Activated CD8-positive, alpha-beta memory T cell treated with anti-CD3 and anti-CD28 coated beads for 4 hours (primary cell): ENCODE results near the gene NSUN6.

Source experiments
- DNase-seq, 2 donors: peaks; one replicate each; pipeline ENCODE4 v3.0.0-alpha.2; 2020; ENCODE audit warnings: low read depth in 2 of 2

NSUN6 gene

GRCh38 chr10:18563003-18563726 lies 88.2 kb downstream of the NSUN6 start:
- no peak for DNase-seq

- DNase-seq: no peak
Observed at GRCh38 chr10:18561861-18562551, 89.4 kb downstream of the NSUN6 start.

DNA sequence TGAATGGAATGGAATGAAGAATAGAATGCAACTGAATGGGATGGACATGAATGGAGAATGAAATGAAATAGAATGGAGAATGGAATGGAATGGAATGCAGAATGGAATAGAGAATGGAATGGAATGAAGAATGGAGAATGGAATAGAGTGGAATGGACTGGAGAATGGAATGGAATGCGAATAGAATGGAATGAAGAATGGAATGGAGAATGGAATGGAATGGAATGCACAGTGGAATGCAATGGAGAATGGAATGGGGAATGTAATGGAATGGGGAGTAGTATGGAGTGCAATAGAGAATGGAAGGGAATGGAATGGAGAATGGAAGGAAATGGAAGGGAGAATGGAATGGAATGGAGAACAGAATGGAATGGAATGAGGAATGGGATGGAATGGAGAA lies 93.4 kb downstream of the NSUN6 start:
- no peak for DNase-seq

- no peak for DNase-seq
Observed at GRCh38 chr10:18556522-18557147, 94.8 kb downstream of the NSUN6 start.

- DNase-seq: no peak
Observed at GRCh38 chr10:18554479-18554878, 96.9 kb downstream of the NSUN6 start.

DNA sequence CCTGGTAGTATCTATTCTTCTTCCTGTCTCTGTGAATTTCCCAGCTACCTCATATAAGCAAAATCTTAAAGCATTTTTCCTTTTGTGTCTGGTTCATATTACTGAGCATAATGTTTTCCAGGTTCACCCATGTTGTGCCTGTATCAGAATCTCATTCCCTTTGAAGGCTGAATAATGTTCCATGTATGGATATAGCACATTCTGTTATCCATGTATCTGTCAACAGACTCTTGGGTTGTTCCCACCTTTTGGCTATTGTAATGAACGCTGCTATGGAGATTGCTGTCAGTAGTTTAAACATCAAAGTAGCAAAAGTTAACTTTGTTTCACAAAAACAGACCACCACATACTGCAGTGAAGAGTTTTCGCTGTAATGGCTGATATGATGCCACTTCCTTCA lies 99.9 kb downstream of the NSUN6 start:
- DNase-seq: no peak

GRCh38 chr10:18549105-18549504 lies 102.3 kb downstream of the NSUN6 start:
- no peak for DNase-seq

GRCh38 chr10:18545621-18546305 lies 105.6 kb downstream of the NSUN6 start:
- DNase-seq: no peak

GRCh38 chr10:18542832-18543231 lies 108.6 kb downstream of the NSUN6 start:
- DNase-seq: no peak

DNA sequence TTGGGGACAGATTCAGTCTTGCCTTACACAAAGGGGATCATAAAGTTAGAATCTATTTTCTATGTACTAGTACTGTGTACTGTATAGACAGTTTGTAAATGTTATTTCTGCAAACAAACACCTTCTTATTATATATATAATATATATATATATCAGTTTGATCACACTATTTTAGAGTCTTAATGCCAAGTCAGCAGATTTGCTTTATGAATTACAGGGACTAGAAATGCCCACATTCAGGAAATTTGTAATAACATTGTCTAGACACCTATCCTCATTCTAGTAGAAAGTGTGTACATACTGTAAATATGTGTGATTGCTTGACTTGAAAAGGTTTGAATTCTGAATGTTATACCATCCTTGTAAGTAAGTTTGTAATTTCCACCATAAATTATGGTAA lies 111.2 kb downstream of the NSUN6 start:
- DNase-seq: no peak

GRCh38 chr10:18539335-18539734 lies 112.1 kb downstream of the NSUN6 start:
- DNase-seq: no peak

GRCh38 chr10:18533896-18534295 lies 117.5 kb downstream of the NSUN6 start:
- no peak for DNase-seq

DNA sequence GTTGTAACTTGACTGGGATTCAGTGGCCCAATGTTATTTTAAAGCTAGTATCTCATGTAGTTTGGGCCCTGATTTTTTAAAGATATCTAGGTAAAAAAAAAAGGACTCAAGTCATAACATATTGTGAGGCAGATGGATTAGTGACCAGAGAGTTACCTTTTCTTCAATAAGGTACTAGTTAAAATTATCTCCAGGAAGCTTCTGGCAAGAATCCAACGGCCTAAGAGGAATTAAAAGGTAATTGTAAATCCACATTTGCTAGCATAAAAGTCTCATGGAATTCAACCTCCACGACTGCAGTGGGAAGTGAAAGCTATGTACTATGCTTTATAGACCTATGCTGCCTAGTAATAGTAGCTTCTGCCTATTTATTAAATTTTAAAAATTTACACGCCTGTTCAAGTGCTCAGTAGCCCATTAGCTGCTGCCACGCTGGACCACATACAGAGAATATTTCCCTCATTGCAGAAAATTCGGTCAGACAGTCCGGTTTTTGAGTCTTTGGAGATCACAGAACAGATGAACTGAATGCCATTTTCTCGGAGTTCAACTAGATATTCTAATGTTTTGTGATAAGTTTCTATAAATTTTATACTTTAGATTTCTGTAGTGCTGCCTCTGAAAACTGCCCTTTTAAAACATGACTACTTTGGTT lies 118.4 kb downstream of the NSUN6 start:
- DNase-seq: no peak

GRCh38 chr10:18528292-18528691 lies 123.1 kb downstream of the NSUN6 start:
- DNase-seq: no peak

GRCh38 chr10:18527687-18528086 lies 123.7 kb downstream of the NSUN6 start:
- DNase-seq: no peak

GRCh38 chr10:18523858-18524257 lies 127.5 kb downstream of the NSUN6 start:
- DNase-seq: no peak

DNA sequence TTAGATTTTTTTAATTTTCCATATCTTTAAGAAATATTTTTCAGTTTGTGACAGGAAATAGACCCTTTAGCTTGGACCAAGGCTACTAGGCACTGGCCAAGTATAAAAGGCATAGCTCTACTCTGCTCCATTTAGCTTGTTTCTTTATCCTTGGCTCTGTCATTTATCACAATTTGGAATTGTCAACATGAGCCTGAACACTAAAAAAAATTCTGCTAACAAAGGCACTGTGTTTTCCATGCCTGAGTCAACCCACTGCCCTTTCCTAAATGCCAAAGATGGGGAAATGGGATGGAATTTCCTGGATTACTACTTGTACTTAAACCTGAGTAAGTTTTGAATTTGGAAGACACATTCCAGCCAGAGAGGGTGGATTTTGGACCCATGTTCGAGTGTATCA lies 128.4 kb downstream of the NSUN6 start:
- no peak for DNase-seq

DNA sequence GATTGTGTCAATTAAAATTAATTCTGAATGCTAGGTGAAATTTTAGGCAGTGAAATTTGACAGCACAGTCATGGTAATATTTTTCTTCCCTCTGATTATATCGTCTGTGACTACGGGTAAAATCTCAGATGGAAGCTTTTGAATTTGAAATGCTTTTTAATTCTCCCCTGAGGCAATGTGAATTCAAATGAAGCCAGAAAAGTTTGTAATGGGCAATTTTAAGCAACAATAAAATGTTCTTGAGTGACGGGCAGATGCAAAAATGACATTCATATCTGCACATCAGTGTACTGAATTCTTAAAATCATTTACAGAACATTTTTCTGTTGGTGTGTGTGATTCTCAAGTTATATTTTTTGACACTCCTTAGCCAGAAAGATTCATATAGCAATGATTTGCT lies 134.5 kb downstream of the NSUN6 start:
- DNase-seq: no peak

GRCh38 chr10:18514537-18514936 lies 136.8 kb downstream of the NSUN6 start:
- DNase-seq: no peak

DNA sequence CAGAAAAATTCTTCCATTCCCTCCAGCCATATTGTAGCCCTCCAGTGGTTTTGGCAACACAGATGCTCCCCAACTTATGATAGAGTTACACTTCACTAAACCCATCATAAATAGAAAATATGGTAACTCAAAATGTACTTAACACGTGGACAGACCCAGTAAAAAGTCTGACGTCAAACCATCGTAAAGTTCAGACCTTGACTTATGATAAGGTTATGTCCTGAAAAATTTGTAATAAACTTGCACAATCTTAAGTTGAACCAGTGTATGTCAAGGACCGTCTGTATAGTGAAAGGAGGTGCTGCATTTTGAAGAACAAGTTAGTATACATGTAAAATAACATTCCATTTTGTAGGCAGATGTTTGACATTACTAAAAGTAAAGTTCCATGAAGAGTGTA lies 142.8 kb downstream of the NSUN6 start:
- no peak for DNase-seq

GRCh38 chr10:18505456-18506118 lies 145.8 kb downstream of the NSUN6 start:
- DNase-seq: no peak
